HG03066 (cell line): Measurements from ENCODE around the gene BORCS5.
"Not testable (repeated sequence)": the region's sequence is repeated elsewhere in the genome, so short reads cannot be mapped to it uniquely, and the experiment has no call there.

ENCODE experiments used
- ATAC-seq: cut with Tn5 transposase; IDR thresholded peaks from one replicate; pipeline ENCODE4 v1.9.1; 2021; ENCODE audit warnings: low read depth; ENCODE audit not compliant: unreplicated experiment

BORCS5 gene

GRCh38 chr12:12351468-12352185 lies 5.3 kb upstream of the BORCS5 start:
- ATAC-seq, result not testable (repeated sequence)

GRCh38 chr12:12353276-12353675 lies 3.6 kb upstream of the BORCS5 start:
- ATAC-seq, result no peak

DNA sequence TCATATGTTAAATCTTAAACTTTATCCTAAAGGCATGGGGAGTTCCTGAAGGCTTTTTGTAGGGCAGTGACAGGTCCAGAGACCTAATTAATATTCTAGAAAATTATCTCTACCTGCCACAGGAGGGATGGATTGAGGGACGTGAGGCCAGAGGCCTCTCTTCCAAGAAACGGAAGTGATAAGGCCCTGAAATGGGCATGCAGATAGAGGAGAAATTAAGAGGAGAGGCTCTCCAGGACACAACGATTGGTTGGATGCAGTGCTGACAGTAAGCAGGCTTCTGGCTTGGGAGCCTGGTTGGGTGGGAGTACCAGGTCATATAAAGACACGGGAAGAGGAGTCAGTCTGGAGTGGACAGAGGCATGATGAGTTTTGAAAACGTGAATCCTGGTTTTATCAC lies 3.1 kb upstream of the BORCS5 start:
- no peak for ATAC-seq

GRCh38 chr12:12356467-12356895 lies 397 bp upstream of the BORCS5 start:
- ATAC-seq, result no peak

DNA sequence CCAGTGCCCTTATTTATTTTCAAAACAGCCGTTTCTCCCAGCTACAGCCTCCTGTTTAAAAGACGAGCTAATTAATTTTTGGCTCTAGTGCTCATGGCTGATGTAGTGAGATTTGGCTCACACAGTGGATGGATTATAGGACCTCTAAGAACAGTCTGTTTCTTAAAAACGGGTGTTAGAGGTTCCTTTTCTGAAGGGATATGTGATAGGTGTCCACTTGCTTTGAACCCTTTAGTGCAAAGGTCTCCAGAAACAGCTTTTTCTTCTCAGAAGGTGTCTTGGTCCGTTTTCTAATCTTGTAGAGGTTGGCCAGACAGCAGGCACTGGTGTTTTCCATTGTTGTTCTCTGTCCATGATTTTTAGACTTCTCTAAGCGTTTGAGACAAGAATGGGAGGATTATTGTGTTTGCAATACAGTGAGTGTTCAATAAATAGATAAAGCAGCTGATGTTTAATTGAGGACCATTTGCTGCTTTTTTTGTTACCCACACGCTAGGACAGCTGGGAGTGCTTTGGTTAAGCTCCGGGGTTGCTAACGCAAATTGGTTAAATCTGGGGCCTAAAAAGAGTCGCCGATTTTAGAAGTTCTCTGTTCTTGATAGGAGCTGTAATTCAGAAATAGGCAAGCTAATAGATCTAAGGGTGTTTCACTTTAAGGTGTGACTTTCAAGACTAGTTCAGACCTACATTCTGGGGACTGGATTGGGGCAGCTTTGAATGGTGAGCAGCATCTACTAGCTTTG lies 1.0 kb downstream of the BORCS5 start:
- ATAC-seq, result peak; percentile 9

GRCh38 chr12:12358528-12358927 lies 1.6 kb downstream of the BORCS5 start:
- ATAC-seq, result no peak

DNA sequence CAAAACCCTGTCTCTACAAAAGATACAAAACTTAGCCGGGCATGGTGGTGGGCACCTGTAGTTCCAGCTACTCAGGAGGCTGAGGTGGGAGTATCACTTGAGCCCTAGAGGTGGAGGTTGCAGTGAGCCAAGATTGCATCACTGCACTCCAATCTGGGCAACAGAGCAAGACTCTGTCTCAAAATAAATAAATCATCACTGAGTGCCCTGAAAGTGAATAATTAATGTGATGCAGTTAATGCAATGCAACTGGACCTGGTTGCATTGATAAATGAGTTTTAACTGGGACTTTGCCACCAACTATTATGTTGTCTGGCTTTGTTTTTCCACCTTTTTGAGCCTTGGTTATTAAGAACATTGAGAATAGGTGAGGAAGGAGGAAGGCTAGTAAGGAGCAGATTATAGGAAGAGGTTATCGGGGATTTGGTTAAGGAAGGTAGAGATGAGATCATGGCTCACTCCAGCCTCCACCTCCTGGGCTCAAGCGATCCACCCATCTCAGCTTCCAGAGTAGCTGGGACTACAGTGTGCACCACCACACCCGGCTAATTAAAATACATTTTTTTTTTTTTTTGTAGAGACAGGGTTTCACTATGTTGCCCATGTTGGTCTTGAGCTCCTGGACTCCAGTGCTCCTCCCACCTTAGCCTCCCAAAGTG lies 8.0 kb downstream of the BORCS5 start:
- no peak for ATAC-seq

DNA sequence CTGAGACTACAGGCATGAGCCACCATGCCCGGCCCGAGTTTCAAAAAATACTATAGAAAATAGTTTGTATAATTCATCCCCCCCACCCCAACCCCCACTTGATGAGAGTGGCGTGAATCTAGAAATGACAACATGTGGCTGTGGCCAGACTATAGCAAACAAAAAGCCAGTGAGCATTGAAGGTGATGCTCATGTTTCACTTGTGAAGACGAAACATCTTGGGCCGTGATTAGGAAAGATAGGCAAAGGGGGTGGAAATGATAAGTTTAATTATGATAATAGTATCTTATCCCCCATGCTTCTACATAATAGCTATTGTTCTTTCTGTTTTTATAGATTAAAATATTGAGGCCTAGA lies 8.5 kb downstream of the BORCS5 start:
- ATAC-seq, result no peak

GRCh38 chr12:12365931-12366431 lies 9.1 kb downstream of the BORCS5 start:
- no peak for ATAC-seq

- no peak for ATAC-seq
Observed at GRCh38 chr12:12366701-12367481, 10.0 kb downstream of the BORCS5 start.

DNA sequence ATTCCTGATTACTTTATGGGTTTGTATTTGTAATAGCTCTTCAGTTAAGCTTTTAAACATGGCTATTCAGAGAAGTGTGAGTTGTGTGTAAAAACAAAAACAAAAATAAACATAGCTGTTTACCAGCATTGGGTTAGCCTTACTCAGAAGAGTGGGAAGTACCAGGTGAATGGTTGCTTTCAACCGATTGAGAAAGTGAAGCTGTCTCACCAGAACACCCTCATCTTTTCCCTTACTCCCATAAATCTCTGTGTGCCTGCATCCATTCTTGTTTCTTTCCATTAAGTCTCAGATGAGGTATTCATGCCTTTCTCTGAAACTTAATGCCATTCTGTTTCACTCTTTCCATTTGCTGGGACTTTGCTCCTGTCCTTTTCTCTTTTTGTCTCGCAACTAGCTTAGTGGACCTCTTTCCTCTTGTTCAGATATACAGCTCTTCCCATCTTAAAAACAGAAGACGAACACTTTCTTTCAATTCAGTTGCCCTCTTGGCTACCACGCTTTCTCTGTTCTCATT lies 10.7 kb downstream of the BORCS5 start:
- no peak for ATAC-seq

GRCh38 chr12:12372946-12373722 lies 16.3 kb downstream of the BORCS5 start:
- no peak for ATAC-seq

- no peak for ATAC-seq
Observed at GRCh38 chr12:12376646-12377448, 20.0 kb downstream of the BORCS5 start.

DNA sequence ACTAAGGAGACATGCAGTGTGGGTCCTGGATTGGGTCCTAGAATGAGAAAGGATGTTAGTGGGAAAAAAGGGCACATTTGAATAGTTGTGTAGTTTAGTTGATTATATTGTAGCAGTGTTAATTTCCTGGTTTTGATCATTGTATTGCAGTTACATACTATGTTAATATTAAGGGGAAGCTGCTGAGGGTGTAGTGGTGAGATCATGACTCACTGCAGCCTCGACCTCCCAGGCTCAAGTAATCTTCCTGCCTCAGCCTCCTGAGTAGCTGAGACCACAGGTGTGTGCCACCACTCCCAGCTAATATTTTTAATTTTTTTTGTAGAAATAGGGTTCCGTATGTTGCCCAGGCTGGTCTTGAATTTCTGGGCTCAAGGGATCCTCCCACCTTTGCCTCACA lies 21.7 kb downstream of the BORCS5 start:
- ATAC-seq, result no peak

DNA sequence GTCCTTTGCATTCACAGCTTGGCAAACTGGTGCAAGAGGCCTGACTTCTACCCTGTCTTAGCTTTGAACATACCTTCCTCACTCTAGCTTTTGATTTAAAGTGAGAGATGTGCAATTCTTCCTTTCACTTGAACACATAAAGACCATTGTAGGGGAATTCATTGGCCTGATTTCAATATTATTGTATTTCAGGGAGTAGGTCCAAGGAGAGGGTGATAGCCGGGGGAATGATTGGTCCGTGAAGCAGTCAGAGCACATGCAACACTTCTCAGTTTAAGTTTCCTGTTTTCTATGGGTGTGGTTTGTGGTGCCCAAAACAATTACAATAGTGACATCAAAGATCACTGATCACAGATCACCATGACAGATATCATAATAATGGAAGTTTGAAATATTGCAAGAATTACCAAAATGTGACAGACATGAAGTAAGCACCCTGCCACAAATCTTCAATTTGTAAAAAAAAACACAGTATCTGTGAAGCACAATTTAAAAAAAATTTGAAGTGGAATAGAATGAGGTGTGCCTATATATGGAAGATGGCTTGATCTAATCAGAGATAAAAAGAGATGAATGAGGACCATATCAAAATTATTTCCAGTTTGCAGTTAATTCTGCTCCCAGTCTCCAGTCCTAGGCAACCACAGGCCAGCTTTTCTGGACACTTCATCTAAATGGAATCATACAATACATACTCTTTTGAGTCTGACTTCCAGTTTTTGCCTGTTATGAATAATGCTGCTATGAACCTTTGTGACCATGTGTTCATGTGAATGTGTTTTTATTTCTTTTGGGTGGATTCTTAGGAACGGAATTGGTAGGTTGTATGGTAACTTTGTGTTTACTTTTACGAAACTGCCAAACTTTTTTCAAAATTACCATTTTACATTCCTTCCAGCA lies 23.2 kb downstream of the BORCS5 start:
- ATAC-seq, result no peak

- ATAC-seq, result no peak
Observed at GRCh38 chr12:12380949-12381593, 24.2 kb downstream of the BORCS5 start.

DNA sequence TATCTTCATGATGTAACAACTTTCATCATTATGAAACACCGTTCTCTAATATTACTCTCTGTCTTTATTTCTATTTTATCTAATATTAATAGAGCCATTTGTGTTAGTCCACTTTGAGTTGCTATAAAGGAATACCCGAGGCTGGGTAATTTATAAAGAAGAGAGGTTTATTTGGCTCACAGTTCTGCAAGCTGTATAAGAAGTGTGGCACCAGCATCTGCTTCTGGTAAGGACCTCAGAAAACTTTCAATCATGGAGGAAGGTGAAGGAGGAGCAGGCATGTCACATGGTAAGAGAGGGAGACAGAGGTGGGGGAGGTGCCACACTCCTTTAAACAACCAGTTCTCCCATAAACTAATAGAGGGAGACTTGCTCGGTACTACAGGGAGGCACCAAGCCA lies 25.1 kb downstream of the BORCS5 start:
- no peak for ATAC-seq
